ENCODE results near the gene AMER3. TPM values are rescaled to one million over a fixed set of nuclear protein-coding genes. Genes with fewer than 3 reads are reported as not detected.

Gene AMER3
- polyA plus RNA-seq, 1 of the 3 experiments (the other 2 are of a cell fraction): under 0.01 TPM

GRCh38 chr2:130764035-130764820 lies 8.9 kb downstream of the AMER3 start:
- 20% methylated on average over 2 of the region's 15 CpGs for WGBS (ENCODE audit: low lambda C conversion rate)
- ChIA-PET POLR2A (no interaction called here), CTCF (no interaction called here)
- no peak overlapping the region for H2AFZ ChIP-seq (ENCODE audit: low read depth)
- no peaks in the 10 kb centered on the region for H3K36me3 ChIP-seq (replicated peaks in 1 of 2; ENCODE audit: control insufficient read depth in 1 of 2, insufficient read depth in 2 of 2, low read length in 1 of 2)
- DNase-seq: no peak
- H3K4me3 ChIP-seq (ENCODE audit: low read depth in 2 of 2, low read length in 1 of 2): no peak overlapping the region
- no peak overlapping the region for H3K4me2 ChIP-seq
- no peaks in the 10 kb centered on the region for H3K9me2 ChIP-seq
- no peak overlapping the region for H3K27ac ChIP-seq (ENCODE audit: low read depth in 2 of 2, low read length in 1 of 2)
- no peak for TF ChIP-seq SMC3 (IDR thresholded peaks at IDR 0.05; ENCODE audit: low read depth, low read length)
- TF ChIP-seq FOXM1 (IDR thresholded peaks at IDR 0.05; ENCODE audit: low read depth): no peak
- TF ChIP-seq TAF1 (IDR thresholded peaks at IDR 0.05; ENCODE audit: borderline replicate concordance, low read depth, low read length): no peak
- no peak for TF ChIP-seq EP300 (IDR thresholded peaks at IDR 0.05; ENCODE audit: borderline replicate concordance in 1 of 2, low read depth in 1 of 2, low read length in 1 of 2)
- no peak for TF ChIP-seq IRF3 (IDR thresholded peaks at IDR 0.05; ENCODE audit: low read depth, low read length)
- no peak for TF ChIP-seq RAD21 (IDR thresholded peaks at IDR 0.05; ENCODE audit: low read length)
- TF ChIP-seq POLR2AphosphoS5 (IDR thresholded peaks at IDR 0.05; ENCODE audit: low read depth, low read length): no peak
- TF ChIP-seq ZBTB33 (IDR thresholded peaks at IDR 0.05; ENCODE audit: borderline replicate concordance, low read depth): no peak
- TF ChIP-seq RFX5 (IDR thresholded peaks at IDR 0.05; ENCODE audit: low read length): no peak
- TF ChIP-seq MXI1 (IDR thresholded peaks at IDR 0.05; ENCODE audit: low read depth, low read length): no peak
- no peak for TF ChIP-seq EZH2phosphoT487 (IDR thresholded peaks at IDR 0.05; ENCODE audit: borderline replicate concordance, low read depth)
- no peak for TF ChIP-seq GATA2 (CRISPR knock-in tag; IDR thresholded peaks at IDR 0.05)
- TF ChIP-seq CTCF (IDR thresholded peaks at IDR 0.05): no peak
- TF ChIP-seq USF2 (IDR thresholded peaks at IDR 0.05; ENCODE audit: borderline replicate concordance, low read depth, low read length): no peak
- no peak for TF ChIP-seq NRF1 (IDR thresholded peaks at IDR 0.05; ENCODE audit: low read depth, low read length)
- TF ChIP-seq USF1 (IDR thresholded peaks at IDR 0.05; ENCODE audit: borderline replicate concordance, low read depth): no peak
- no peak for TF ChIP-seq RXRA (IDR thresholded peaks at IDR 0.05; ENCODE audit: borderline replicate concordance, low read depth)
- no peak for TF ChIP-seq YY1 (IDR thresholded peaks at IDR 0.05; ENCODE audit: low read depth)
- no peak overlapping the region for H3K9ac ChIP-seq
- no peaks in the 10 kb centered on the region for H3K27me3 ChIP-seq (ENCODE audit: insufficient read depth)
- H3F3A ChIP-seq (replicated peaks; ENCODE audit: insufficient read depth): no peaks in the 10 kb centered on the region
- no peaks in the 10 kb centered on the region for H3K79me2 ChIP-seq (ENCODE audit: insufficient read depth)
- peaks cover 0 to 19% of the 10 kb centered on the region in 2 experiments; a peak in 1 of 4 replicates for H3K4me1 ChIP-seq (ENCODE audit: control insufficient read depth in 1 of 2, insufficient read depth in 2 of 2, low read depth in 1 of 2, low read length in 1 of 2)
- no peaks in the 10 kb centered on the region for H4K20me1 ChIP-seq (ENCODE audit: insufficient read depth)
- H3K9me3 ChIP-seq: no peaks in the 10 kb centered on the region

Data from SK-N-SH (cell line).